Measurements from ENCODE around the gene JHY. TPM values are rescaled to one million over a fixed set of nuclear protein-coding genes. Genes with fewer than 3 reads are reported as not detected.
"Not testable (repeated sequence)": the region's sequence is repeated elsewhere in the genome, so short reads cannot be mapped to it uniquely, and the experiment has no call there.

The JHY gene
- total RNA-seq, 1 donor from 2014 or later = 7.4 TPM

DNA sequence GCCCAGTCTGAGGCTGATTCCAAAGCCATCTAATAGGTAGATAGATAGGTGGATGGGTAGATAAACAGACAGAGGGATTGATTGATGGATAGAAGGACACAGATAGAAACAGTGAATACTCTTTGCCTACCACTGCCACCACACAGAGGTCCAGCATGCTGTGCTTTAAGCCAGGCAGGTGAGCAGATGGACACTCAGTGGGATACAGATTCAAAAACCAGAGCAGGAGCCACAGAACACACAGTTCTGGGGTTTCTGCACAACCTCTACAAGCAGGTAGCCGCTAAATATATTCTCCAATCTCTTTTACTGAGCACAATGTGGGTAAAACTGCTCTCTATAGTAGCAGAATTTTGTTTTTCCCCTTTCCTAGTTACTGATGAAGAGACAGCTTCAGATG, 20.5 kb upstream of the JHY start:
- no peak overlapping the region for H3K4me3 Mint-ChIP-seq (ENCODE audit: unreplicated experiment)
- H3K36me3 Mint-ChIP-seq (ENCODE audit: low read depth) = no peaks in the 10 kb centered on the region
- H3K4me1 Mint-ChIP-seq (ENCODE audit: low read depth) = no peaks in the 10 kb centered on the region
- DNase-seq (ENCODE audit: low spot score) = no peak
- TF ChIP-seq, protein P1, sequence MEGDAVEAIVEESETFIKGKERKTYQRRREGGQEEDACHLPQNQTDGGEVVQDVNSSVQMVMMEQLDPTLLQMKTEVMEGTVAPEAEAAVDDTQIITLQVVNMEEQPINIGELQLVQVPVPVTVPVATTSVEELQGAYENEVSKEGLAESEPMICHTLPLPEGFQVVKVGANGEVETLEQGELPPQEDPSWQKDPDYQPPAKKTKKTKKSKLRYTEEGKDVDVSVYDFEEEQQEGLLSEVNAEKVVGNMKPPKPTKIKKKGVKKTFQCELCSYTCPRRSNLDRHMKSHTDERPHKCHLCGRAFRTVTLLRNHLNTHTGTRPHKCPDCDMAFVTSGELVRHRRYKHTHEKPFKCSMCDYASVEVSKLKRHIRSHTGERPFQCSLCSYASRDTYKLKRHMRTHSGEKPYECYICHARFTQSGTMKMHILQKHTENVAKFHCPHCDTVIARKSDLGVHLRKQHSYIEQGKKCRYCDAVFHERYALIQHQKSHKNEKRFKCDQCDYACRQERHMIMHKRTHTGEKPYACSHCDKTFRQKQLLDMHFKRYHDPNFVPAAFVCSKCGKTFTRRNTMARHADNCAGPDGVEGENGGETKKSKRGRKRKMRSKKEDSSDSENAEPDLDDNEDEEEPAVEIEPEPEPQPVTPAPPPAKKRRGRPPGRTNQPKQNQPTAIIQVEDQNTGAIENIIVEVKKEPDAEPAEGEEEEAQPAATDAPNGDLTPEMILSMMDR (IDR thresholded peaks at IDR 0.05) = no peak
- no peaks in the 10 kb centered on the region for H3K9me3 Mint-ChIP-seq (ENCODE audit: low read depth)
- peaks cover 12% of the 10 kb centered on the region for H3K27me3 Mint-ChIP-seq (ENCODE audit: low read depth)
- no peak overlapping the region for H3K27ac Mint-ChIP-seq (ENCODE audit: unreplicated experiment)

DNA sequence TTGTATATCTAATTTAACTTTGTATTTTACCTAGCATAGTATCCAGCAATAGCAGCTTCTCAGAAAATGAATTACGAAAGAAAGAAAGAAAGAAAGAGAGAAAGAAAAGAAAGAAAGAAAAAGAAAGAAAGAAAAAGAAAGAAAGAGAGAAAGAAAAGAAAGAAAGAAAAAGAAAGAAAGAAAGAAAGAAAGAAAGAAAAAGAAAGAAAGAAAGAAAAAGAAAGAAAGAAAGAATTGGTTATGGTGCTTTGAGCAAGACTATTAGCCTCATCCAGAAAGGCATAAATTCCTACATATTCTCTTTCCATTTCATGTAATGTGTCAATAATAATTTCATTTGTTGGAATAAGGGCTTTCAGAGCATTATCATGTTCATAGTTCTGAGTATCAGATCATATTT, 19.4 kb upstream of the JHY start:
- peaks cover 12% of the 10 kb centered on the region for H3K27me3 Mint-ChIP-seq (ENCODE audit: low read depth)
- not testable (repeated sequence) for DNase-seq (ENCODE audit: low spot score); H3K4me3 Mint-ChIP-seq (ENCODE audit: unreplicated experiment); H3K9me3 Mint-ChIP-seq (ENCODE audit: low read depth); H3K27ac Mint-ChIP-seq (ENCODE audit: unreplicated experiment); H3K4me1 Mint-ChIP-seq (ENCODE audit: low read depth); H3K36me3 Mint-ChIP-seq (ENCODE audit: low read depth)

DNA sequence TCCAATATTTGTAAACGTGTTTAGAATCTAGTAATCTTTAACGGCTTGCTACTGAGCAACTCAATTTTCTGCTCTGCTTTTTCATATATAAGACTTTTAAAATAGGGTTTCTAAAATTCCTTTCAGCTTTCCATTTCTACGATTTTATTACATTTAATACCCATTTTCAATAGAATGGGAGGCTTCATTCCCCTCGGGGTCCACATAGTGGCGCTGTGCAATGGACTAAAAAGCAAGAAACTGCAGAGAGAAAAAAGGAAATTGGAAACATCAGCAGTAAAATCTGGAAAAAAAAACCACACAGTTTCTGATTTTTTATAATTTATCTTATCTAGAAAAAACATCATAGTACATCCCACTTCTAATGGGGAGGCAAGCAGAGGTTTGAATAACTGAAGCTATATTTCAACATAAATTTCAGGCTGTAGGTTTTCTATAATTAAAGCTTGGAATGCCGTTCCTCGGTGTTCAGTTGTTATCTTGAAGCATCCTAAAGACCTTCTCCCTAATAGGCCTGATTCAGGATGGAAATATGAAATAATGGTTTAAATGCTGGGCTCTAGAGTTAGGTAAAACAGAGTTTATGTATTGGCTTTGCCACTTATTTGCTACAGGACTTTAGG, 18.7 kb upstream of the JHY start:
- DNase-seq (ENCODE audit: low spot score) = no peak
- H3K4me3 Mint-ChIP-seq (ENCODE audit: unreplicated experiment) = no peak overlapping the region

DNA sequence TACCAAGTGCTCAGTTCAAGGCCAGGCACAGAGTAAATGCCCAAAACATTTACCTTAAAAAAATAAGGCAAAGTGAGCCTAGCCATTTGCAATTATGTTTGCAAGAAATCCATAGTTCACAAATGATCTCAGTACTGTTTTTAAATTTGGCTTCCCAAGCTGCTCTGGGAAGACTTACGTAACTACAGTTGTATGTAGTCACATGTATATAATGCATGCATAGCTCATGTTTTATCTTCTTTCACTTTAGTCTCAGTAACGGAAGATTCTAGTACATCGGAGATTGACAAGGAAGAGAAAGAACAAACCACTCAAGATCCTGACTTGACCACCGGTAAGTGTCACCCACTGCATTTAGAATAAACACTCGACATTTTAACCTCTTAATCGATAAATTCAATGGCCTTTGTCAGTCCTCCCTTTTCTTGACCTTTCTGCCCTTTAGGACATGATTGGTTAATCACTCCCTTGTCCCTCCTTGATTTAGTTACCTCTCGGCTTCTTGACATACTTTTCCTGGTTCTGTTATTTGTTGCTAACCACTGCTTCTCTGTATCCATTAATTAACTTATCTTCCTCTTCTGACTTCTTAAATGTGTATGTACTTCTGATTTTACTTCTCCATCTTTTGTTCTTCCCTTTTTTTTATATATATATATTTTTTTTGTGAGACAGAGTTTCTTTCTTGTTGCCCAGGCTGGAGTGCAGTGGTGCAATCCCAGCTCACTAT, 18.0 kb upstream of the JHY start:
- Mint-ChIP-seq H3K9me3 (ENCODE audit: low read depth) (no peaks in the 10 kb centered on the region), H3K4me3 (ENCODE audit: unreplicated experiment) (no peak overlapping the region), H3K27me3 (ENCODE audit: low read depth) (peaks cover 12% of the 10 kb centered on the region), H3K4me1 (ENCODE audit: low read depth) (no peaks in the 10 kb centered on the region), H3K27ac (ENCODE audit: unreplicated experiment) (no peak overlapping the region), H3K36me3 (ENCODE audit: low read depth) (no peaks in the 10 kb centered on the region)
- TF ChIP-seq, protein P1 (IDR thresholded peaks at IDR 0.05) = no peak
- no peak for DNase-seq (ENCODE audit: low spot score)

More for the DNA sequence above, 18.7 kb upstream of the JHY start:
- Mint-ChIP-seq H3K27me3 (ENCODE audit: low read depth) (peaks cover 12% of the 10 kb centered on the region), H3K9me3 (ENCODE audit: low read depth) (no peaks in the 10 kb centered on the region), H3K4me1 (ENCODE audit: low read depth) (no peaks in the 10 kb centered on the region), H3K27ac (ENCODE audit: unreplicated experiment) (no peak overlapping the region), H3K36me3 (ENCODE audit: low read depth) (no peaks in the 10 kb centered on the region)
- TF ChIP-seq, protein P1 (IDR thresholded peaks at IDR 0.05) = peak; percentile 98

DNA sequence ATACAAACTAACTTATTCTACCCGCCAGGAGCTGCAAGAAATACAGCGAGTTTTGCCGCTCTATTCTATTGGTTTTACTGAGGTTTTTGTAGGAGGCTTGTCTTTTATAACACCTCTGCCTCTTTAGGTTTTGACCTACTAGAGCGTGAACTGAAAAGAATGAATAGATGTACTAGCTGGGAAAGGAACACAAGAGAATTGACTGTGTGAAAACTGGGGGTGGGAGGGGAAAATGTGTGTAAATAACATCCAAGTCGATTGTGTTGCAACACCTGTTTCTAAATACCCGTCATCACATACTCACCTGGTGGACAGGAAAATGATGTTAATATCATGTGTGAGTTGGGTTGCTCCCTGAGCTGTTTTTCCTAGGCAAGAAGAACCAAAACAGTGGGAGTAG, 12.9 kb upstream of the JHY start:
- Mint-ChIP-seq H3K27me3 (ENCODE audit: low read depth) (peaks cover 2% of the 10 kb centered on the region), H3K36me3 (ENCODE audit: low read depth) (no peaks in the 10 kb centered on the region), H3K4me1 (ENCODE audit: low read depth) (no peaks in the 10 kb centered on the region), H3K27ac (ENCODE audit: unreplicated experiment) (no peak overlapping the region), H3K9me3 (ENCODE audit: low read depth) (no peaks in the 10 kb centered on the region), H3K4me3 (ENCODE audit: unreplicated experiment) (no peak overlapping the region)
- no peak for DNase-seq (ENCODE audit: low spot score)
- TF ChIP-seq, protein P1 (IDR thresholded peaks at IDR 0.05) = no peak

Measured in chondrocyte (in vitro differentiated cells).